ENCODE results near the gene MBD3L5. TPM values are rescaled to one million over a fixed set of nuclear protein-coding genes. Genes with fewer than 3 reads are reported as not detected.
"Not testable (repeated sequence)": the region's sequence is repeated elsewhere in the genome, so short reads cannot be mapped to it uniquely, and the experiment has no call there.

MBD3L5 gene
- total and polyA plus RNA-seq, 7 donors: not detected

DNA sequence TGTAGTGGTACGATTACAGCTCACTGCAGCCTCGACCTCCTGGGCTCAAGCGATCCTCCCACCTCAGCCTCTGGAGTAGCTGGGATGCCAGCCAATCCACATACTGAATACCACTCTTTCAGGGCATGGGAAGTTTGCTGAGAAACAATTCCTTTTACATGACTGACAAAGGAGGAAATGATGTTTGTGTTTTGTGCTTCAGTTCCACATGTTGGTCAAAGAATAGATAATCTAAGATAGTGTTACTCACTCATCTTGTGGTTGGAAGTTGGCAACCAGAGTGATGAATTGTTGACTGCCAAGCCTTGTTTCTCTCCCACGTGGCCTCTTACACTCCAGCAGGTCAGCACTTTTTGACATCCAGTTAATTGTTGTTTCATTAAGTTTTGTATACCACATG is 16.7 kb upstream of the MBD3L5 start:
- H3K9me3 ChIP-seq: no peaks in the 10 kb centered on the region
- DNase-seq: no peak
- H3K4me3 ChIP-seq: no peak overlapping the region
- 67 to 70% methylated on average over 4 of the region's 4 CpGs for WGBS, 2 donors
- no peaks in the 10 kb centered on the region for H3K36me3 ChIP-seq
- H3K27ac ChIP-seq: no peak overlapping the region
- H3K4me1 ChIP-seq: no peaks in the 10 kb centered on the region
- intact Hi-C loops (cut with DNase I): no loop called here
- TF ChIP-seq POLR2AphosphoS5 (IDR thresholded peaks at IDR 0.05) (no peak), EP300 (IDR thresholded peaks at IDR 0.05) (no peak), POLR2A (IDR thresholded peaks at IDR 0.05) (no peak)
- TF ChIP-seq, protein P1, sequence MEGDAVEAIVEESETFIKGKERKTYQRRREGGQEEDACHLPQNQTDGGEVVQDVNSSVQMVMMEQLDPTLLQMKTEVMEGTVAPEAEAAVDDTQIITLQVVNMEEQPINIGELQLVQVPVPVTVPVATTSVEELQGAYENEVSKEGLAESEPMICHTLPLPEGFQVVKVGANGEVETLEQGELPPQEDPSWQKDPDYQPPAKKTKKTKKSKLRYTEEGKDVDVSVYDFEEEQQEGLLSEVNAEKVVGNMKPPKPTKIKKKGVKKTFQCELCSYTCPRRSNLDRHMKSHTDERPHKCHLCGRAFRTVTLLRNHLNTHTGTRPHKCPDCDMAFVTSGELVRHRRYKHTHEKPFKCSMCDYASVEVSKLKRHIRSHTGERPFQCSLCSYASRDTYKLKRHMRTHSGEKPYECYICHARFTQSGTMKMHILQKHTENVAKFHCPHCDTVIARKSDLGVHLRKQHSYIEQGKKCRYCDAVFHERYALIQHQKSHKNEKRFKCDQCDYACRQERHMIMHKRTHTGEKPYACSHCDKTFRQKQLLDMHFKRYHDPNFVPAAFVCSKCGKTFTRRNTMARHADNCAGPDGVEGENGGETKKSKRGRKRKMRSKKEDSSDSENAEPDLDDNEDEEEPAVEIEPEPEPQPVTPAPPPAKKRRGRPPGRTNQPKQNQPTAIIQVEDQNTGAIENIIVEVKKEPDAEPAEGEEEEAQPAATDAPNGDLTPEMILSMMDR (IDR thresholded peaks at IDR 0.05): no peak
- H3K27me3 ChIP-seq: no peaks in the 10 kb centered on the region

DNA sequence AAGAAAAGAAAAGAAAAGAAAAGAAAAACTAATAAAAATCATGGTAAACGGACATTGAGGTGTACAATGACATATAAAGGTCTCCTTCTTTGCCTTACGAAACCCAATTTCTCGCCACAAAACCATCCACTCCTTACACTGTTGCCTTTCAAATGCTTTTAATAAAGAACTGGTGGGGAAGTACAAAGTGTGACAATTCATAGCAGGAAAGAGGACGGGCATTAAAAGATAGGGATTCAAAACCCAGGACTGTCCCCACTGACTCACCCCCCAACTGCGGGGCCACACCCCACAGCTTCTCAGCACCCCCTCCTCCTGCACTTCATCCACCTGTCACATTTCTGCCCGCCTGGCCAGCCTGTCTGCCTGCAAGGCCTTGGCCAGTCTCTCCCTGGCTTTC is 11.6 kb upstream of the MBD3L5 start:
- no peaks in the 10 kb centered on the region for H3K4me1 ChIP-seq
- H3K9me3 ChIP-seq: no peaks in the 10 kb centered on the region
- intact Hi-C loops (cut with DNase I): no loop called here
- H3K27me3 ChIP-seq: no peaks in the 10 kb centered on the region
- DNase-seq: no peak
- no peaks in the 10 kb centered on the region for H3K36me3 ChIP-seq
- 70 to 82% methylated on average over 6 of the region's 6 CpGs for WGBS, 2 donors
- H3K4me3 ChIP-seq: no peak overlapping the region
- TF ChIP-seq EP300 (IDR thresholded peaks at IDR 0.05) (no peak), POLR2AphosphoS5 (IDR thresholded peaks at IDR 0.05) (no peak), POLR2A (IDR thresholded peaks at IDR 0.05) (no peak)
- TF ChIP-seq, protein P1 (IDR thresholded peaks at IDR 0.05): no peak
- no peak overlapping the region for H3K27ac ChIP-seq

DNA sequence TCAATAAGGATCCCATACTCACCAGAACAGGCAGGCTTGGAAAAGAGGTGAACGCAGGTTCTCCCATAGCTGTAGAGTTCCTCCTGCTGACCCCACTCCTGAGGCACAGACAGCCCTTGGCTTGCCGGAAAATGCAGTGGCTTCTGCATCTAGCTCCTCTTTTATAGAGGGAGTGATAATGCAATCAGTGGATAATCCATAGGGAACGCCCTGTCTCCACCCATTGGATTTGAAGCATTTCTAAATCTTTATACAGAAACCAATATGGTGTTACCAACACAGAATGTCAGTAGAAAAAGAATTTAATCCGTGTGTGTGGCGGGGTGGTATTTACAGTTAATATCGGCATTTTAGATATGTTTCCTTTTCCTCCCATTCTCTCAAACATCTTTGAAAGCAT is 9.0 kb upstream of the MBD3L5 start, which contains the start of gene MBD3L2B:
Gene MBD3L2B, minus strand, starts transcription at position 101 of the 400 bp plus-strand sequence. Its CDS starts 34 bp downstream, at position 67.
- H3K27ac ChIP-seq; H3K9me3 ChIP-seq; H3K27me3 ChIP-seq; H3K4me3 ChIP-seq; intact Hi-C loops (cut with DNase I); H3K36me3 ChIP-seq; H3K4me1 ChIP-seq; DNase-seq: not testable (repeated sequence)
- WGBS, 2 donors: no CpG with 5 or more reads among the region's 6 CpGs

DNA sequence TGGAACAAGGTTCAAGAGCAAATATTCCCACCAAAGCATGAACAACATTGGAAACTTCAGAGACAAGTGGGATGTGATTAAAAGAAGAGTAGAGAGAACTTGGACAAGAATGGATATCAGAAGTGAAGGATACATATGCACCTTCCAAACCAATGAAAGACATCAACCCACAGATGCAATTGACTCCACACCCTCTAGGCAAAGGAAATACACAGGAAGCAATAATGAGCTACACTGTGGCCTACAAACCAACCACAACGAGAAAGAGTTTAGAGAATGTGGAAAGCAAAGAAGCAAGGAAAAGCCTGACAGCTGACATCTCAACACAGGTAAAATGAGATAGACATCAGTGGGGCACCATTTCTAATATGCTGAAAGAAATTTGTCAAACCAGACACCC is 1.6 kb upstream of the MBD3L5 start:
- H3K27me3 ChIP-seq; DNase-seq; intact Hi-C loops (cut with DNase I); H3K36me3 ChIP-seq; H3K4me1 ChIP-seq; H3K4me3 ChIP-seq; H3K27ac ChIP-seq; H3K9me3 ChIP-seq: not testable (repeated sequence)
- no CpG with 5 or more reads among the region's 1 CpG for WGBS, 2 donors

DNA sequence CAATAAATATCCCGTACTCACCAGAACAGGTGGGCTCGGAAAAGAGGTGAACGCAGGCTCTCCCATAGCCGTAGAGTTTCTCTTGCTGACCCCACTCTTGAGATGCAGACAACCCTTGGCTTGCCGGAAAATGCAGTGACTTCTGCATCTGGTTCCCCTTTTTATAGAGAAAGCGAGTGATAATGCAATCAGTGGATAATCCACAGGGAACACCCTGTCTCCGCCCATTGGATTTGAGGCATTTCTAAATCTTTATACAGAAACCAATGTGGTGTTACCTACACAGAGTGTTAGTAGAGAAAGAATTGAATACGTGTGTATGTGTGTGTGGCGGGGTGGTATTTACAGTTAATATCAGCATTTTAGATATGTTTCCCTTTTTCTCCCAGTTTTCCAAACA is 9.7 kb downstream of the MBD3L5 start, which contains the start of gene MBD3L4:
Gene MBD3L4, minus strand, starts transcription at position 101 of the 400 bp plus-strand sequence. Its CDS starts 35 bp downstream, at position 66.
- H3K27ac ChIP-seq; H3K27me3 ChIP-seq; H3K9me3 ChIP-seq; H3K36me3 ChIP-seq; H3K4me1 ChIP-seq; intact Hi-C loops (cut with DNase I); H3K4me3 ChIP-seq; DNase-seq: not testable (repeated sequence)
- no CpG with 5 or more reads among the region's 9 CpGs for WGBS, 2 donors

DNA sequence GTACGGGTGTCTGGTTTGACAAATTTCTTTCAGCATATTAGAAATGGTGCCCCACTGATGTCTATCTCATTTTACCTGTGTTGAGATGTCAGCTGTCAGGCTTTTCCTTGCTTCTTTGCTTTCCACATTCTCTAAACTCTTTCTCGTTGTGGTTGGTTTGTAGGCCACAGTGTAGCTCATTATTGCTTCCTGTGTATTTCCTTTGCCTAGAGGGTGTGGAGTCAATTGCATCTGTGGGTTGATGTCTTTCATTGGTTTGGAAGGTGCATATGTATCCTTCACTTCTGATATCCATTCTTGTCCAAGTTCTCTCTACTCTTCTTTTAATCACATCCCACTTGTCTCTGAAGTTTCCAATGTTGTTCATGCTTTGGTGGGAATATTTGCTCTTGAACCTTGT is 11.2 kb downstream of the MBD3L5 start:
- DNase-seq; H3K27ac ChIP-seq; H3K9me3 ChIP-seq; H3K4me1 ChIP-seq; intact Hi-C loops (cut with DNase I); H3K4me3 ChIP-seq; H3K27me3 ChIP-seq; H3K36me3 ChIP-seq: not testable (repeated sequence)
- WGBS, 2 donors: no CpG with 5 or more reads among the region's 2 CpGs

DNA sequence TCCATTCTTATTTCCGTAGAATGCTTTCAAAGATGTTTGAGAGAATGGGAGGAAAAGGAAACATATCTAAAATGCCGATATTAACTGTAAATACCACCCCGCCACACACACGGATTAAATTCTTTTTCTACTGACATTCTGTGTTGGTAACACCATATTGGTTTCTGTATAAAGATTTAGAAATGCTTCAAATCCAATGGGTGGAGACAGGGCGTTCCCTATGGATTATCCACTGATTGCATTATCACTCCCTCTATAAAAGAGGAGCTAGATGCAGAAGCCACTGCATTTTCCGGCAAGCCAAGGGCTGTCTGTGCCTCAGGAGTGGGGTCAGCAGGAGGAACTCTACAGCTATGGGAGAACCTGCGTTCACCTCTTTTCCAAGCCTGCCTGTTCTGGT is 18.6 kb downstream of the MBD3L5 start, which contains the start of gene MBD3L2:
Gene MBD3L2, plus strand, starts transcription at position 301 of the 400 bp plus-strand sequence. Its CDS starts 53 bp downstream, at position 354.
- DNase-seq; H3K36me3 ChIP-seq; H3K9me3 ChIP-seq; intact Hi-C loops (cut with DNase I); H3K27me3 ChIP-seq; H3K4me3 ChIP-seq; H3K4me1 ChIP-seq; H3K27ac ChIP-seq: not testable (repeated sequence)
- WGBS, 2 donors: no CpG with 5 or more reads among the region's 7 CpGs

DNA sequence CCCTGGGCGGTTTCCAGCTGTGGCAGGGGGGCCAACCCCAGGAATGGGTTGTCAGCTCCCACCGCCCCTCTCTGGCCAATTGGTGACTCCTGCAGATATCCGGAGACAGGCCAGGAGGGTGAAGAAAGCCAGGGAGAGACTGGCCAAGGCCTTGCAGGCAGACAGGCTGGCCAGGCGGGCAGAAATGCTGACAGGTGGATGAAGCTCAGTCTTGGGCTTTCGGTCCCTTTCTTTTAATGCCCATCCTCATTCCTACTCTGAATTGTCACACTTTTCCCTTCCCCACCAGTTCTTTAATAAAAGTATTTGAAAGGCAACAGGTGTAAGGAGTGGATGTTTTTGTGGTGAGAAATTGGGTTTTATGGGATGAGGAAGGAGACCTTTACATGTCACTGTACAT is 21.0 kb downstream of the MBD3L5 start:
- H3K27me3 ChIP-seq; H3K4me3 ChIP-seq; DNase-seq; H3K27ac ChIP-seq; intact Hi-C loops (cut with DNase I); H3K4me1 ChIP-seq; H3K36me3 ChIP-seq; H3K9me3 ChIP-seq: not testable (repeated sequence)
- WGBS, 2 donors: 80 to 91% methylated on average over 2 of the region's 5 CpGs

DNA sequence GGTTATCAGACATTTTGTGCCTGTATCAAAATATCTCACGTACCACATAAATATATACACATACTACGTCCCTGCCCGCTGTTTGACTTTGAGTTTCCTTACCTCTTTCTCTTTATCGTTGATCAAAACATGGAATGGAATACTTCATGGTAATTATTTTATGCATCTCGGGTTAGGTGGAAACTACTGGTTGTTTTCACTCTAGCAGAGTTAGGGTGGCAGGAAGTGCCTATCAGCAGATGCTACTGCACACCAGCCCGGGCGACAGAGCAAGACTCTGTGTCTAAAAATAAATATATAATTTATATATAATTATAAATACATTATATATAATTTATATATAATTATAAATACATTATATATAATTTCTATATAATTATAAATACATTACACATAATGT is 22.5 kb downstream of the MBD3L5 start:
- intact Hi-C loops (cut with DNase I); H3K4me3 ChIP-seq; H3K27me3 ChIP-seq; DNase-seq; H3K36me3 ChIP-seq; H3K9me3 ChIP-seq; H3K4me1 ChIP-seq; H3K27ac ChIP-seq: not testable (repeated sequence)
- 79 to 92% methylated on average over 7 of the region's 7 CpGs for WGBS, 2 donors

DNA sequence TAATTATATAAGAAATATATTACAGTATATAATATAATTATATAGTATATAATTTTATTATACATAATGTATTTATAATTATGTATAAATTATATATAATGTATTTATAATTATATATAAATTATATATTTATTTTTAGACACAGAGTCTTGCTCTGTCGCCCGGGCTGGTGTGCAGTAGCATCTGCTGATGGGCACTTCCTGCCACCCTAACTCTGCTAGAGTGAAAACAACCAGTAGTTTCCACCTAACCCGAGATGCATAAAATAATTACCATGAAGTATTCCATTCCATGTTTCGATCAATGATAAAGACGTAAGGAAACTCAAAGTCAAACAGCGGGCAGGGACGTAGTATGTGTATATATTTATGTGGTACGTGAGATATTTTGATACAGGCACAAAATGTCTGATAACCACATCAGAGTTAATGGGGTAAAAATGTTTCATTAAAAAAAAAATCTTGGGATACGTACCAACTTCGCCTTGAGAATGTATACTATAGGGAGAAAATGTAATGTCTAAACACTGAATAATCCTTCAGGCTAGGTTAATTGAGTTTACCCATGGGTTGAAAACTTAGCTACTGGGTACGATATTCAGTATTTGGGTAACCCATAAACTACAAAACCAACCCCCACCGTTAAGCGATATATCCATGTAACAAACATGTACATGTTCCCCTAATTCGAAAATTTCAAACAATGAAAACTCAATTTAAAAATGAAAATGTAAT is 24.4 kb downstream of the MBD3L5 start:
- H3K27me3 ChIP-seq; DNase-seq; H3K9me3 ChIP-seq; H3K36me3 ChIP-seq; H3K27ac ChIP-seq; intact Hi-C loops (cut with DNase I); H3K4me3 ChIP-seq; H3K4me1 ChIP-seq: not testable (repeated sequence)
- 94 to 96% methylated on average over 12 of the region's 14 CpGs for WGBS, 2 donors

DNA sequence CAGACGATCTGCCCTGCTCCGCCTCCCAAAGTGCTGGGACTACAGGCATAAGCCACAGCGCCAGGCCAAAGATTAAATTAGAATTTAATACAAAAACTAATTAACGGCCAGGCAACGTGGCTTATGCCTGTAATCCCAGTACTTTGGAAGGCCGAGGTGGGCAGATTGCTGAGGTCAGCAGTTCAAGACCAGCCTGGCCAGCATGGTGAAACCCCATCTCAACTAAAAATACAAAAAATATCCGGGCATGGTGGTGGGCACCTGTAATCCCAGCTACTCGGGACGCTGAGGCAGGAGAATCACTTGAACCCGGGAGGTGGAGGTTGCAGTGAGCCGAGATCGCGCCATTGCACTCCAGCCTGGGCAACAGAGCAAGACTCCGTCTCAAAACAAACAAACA is 25.3 kb downstream of the MBD3L5 start:
- H3K36me3 ChIP-seq; H3K27ac ChIP-seq; H3K4me1 ChIP-seq; H3K4me3 ChIP-seq; intact Hi-C loops (cut with DNase I); H3K9me3 ChIP-seq; DNase-seq; H3K27me3 ChIP-seq: not testable (repeated sequence)
- 90 to 94% methylated on average over 12 of the region's 14 CpGs for WGBS, 2 donors
